GM19395 (cell line): ENCODE data around the gene EEF1AKMT3.

ENCODE experiments used
- ATAC-seq: cut with Tn5 transposase; IDR thresholded peaks from one replicate; pipeline ENCODE4 v1.9.1; 2021; ENCODE audit warnings: mild to moderate bottlenecking, moderate library complexity; ENCODE audit not compliant: unreplicated experiment

Gene EEF1AKMT3

GRCh38 chr12:57735198-57735855 is 37.1 kb upstream of the EEF1AKMT3 start:
- ATAC-seq: no peak

GRCh38 chr12:57735952-57736740 is 36.3 kb upstream of the EEF1AKMT3 start:
- ATAC-seq: no peak

- no peak for ATAC-seq
Observed at GRCh38 chr12:57736741-57737466, 35.5 kb upstream of the EEF1AKMT3 start.

- ATAC-seq: no peak
Observed at GRCh38 chr12:57737467-57738460, 34.6 kb upstream of the EEF1AKMT3 start.

GRCh38 chr12:57738661-57739237 is 33.7 kb upstream of the EEF1AKMT3 start, which contains the start of gene AGAP2:
TSS of gene AGAP2 (minus strand) at chr12:57738742. CDS start at chr12:57738246, 496 bp downstream.
- ATAC-seq: no peak

GRCh38 chr12:57739387-57739786 is 33.0 kb upstream of the EEF1AKMT3 start:
- ATAC-seq: no peak

GRCh38 chr12:57739914-57740538 is 32.4 kb upstream of the EEF1AKMT3 start:
- ATAC-seq: no peak

- ATAC-seq: peak; percentile 56
Observed at GRCh38 chr12:57740656-57741412, 31.6 kb upstream of the EEF1AKMT3 start.

- ATAC-seq: no peak
Observed at GRCh38 chr12:57741413-57741789, 31.0 kb upstream of the EEF1AKMT3 start.

GRCh38 chr12:57741844-57742738 is 30.3 kb upstream of the EEF1AKMT3 start:
- ATAC-seq: peak; percentile 62

- ATAC-seq: no peak
Observed at GRCh38 chr12:57743769-57744168, 28.6 kb upstream of the EEF1AKMT3 start.

- ATAC-seq: peak; percentile 34
Observed at GRCh38 chr12:57744194-57744776, 28.1 kb upstream of the EEF1AKMT3 start.

- ATAC-seq: peak; percentile 85
Observed at GRCh38 chr12:57744777-57745484, 27.5 kb upstream of the EEF1AKMT3 start, which contains the start of gene TSPAN31. TSS of gene TSPAN31 (plus strand) at chr12:57745039. CDS start at chr12:57745155, 116 bp downstream.

- no peak for ATAC-seq
Observed at GRCh38 chr12:57745485-57745881, 26.9 kb upstream of the EEF1AKMT3 start.

- ATAC-seq: no peak
Observed at GRCh38 chr12:57746025-57746424, 26.4 kb upstream of the EEF1AKMT3 start.

- ATAC-seq: no peak
Observed at GRCh38 chr12:57749061-57749460, 23.4 kb upstream of the EEF1AKMT3 start.
